HG02642 (cell line): Measurements from ENCODE around the gene NRG3.
"Not testable (repeated sequence)": the region's sequence is repeated elsewhere in the genome, so short reads cannot be mapped to it uniquely, and the experiment has no call there.

Experiments
- ATAC-seq: cut with Tn5 transposase; IDR thresholded peaks from one replicate; pipeline ENCODE4 v1.9.1; 2021; ENCODE audit warnings: mild to moderate bottlenecking; ENCODE audit not compliant: unreplicated experiment, poor library complexity

Gene NRG3

GRCh38 chr10:82340166-82340565 lies 465.2 kb downstream of the NRG3 start:
- no peak for ATAC-seq

GRCh38 chr10:82349590-82349989 lies 474.6 kb downstream of the NRG3 start:
- not testable (repeated sequence) for ATAC-seq

- no peak for ATAC-seq
These were observed 478.4 kb downstream of the NRG3 start for GRCh38 chr10:82353381-82353780.

GRCh38 chr10:82358486-82359099 lies 483.6 kb downstream of the NRG3 start:
- no peak for ATAC-seq

- no peak for ATAC-seq
These were observed 486.3 kb downstream of the NRG3 start for GRCh38 chr10:82361256-82361655.

GRCh38 chr10:82377608-82378007 lies 502.6 kb downstream of the NRG3 start:
- ATAC-seq: no peak

- ATAC-seq: no peak
These were observed 503.2 kb downstream of the NRG3 start for GRCh38 chr10:82378146-82378545.

GRCh38 chr10:82383350-82383749 lies 508.4 kb downstream of the NRG3 start:
- no peak for ATAC-seq

- no peak for ATAC-seq
These were observed 516.1 kb downstream of the NRG3 start for GRCh38 chr10:82390866-82391658.

- ATAC-seq: no peak
These were observed 517.0 kb downstream of the NRG3 start for GRCh38 chr10:82391971-82392370.

GRCh38 chr10:82392533-82392932 lies 517.5 kb downstream of the NRG3 start:
- no peak for ATAC-seq

GRCh38 chr10:82394122-82394521 lies 519.1 kb downstream of the NRG3 start:
- ATAC-seq: no peak

- ATAC-seq: no peak
These were observed 520.0 kb downstream of the NRG3 start for GRCh38 chr10:82394987-82395386.

- no peak for ATAC-seq
These were observed 521.9 kb downstream of the NRG3 start for GRCh38 chr10:82396886-82397285.

- no peak for ATAC-seq
These were observed 522.9 kb downstream of the NRG3 start for GRCh38 chr10:82397854-82398253.

GRCh38 chr10:82399850-82400249 lies 524.9 kb downstream of the NRG3 start:
- ATAC-seq: no peak

- no peak for ATAC-seq
These were observed 525.8 kb downstream of the NRG3 start for GRCh38 chr10:82400841-82401240.

GRCh38 chr10:82402906-82403401 lies 528.0 kb downstream of the NRG3 start:
- no peak for ATAC-seq

- ATAC-seq: no peak
These were observed 534.7 kb downstream of the NRG3 start for GRCh38 chr10:82409671-82410070.

GRCh38 chr10:82411416-82411815 lies 536.4 kb downstream of the NRG3 start:
- no peak for ATAC-seq

- no peak for ATAC-seq
These were observed 545.0 kb downstream of the NRG3 start for GRCh38 chr10:82420001-82420400.

GRCh38 chr10:82429302-82429701 lies 554.3 kb downstream of the NRG3 start:
- no peak for ATAC-seq
